Smooth muscle cell (in vitro differentiated cells): ENCODE results near the gene USF2. TPM values are rescaled to one million over a fixed set of nuclear protein-coding genes. Genes with fewer than 3 reads are reported as not detected.

Experiments used
- DNase-seq: peaks from one replicate; lab custom pipeline; 2025; ENCODE audit not compliant: unreplicated experiment; lab: John Stamatoyannopoulos, UW
- H2AFZ ChIP-seq: fragments of 200-600 bp; sonication (generic); 2 replicates; pipeline ENCODE4 v1.6.0; 2016; ENCODE audit warnings: antibody characterized with exemption, low read depth, mild to moderate bottlenecking
- H3F3A ChIP-seq: fragments of 200-600 bp; sonication (generic); 2 replicates; pipeline ENCODE4 v1.6.0; 2017; ENCODE audit warnings: antibody characterized with exemption, low read depth
- H3K27ac ChIP-seq: fragments of 200-600 bp; sonication (generic); 2 replicates; pipeline ENCODE4 v1.5.1; 2016; ENCODE audit warnings: low read depth, mild to moderate bottlenecking
- H3K27me3 ChIP-seq: fragments of 200-600 bp; sonication (generic); 2 replicates; pipeline ENCODE4 v1.6.1; 2016; ENCODE audit warnings: low read depth, mild to moderate bottlenecking
- H3K36me3 ChIP-seq: fragments of 200-600 bp; sonication (generic); 2 replicates; pipeline ENCODE4 v1.5.1; 2016; ENCODE audit warnings: low read depth
- H3K4me1 ChIP-seq: fragments of 200-600 bp; sonication (generic); 2 replicates; pipeline ENCODE4 v1.5.1; 2016; ENCODE audit warnings: low read depth
- H3K4me2 ChIP-seq: fragments of 200-600 bp; sonication (generic); 2 replicates; pipeline ENCODE4 v1.6.0; 2016; ENCODE audit warnings: mild to moderate bottlenecking
- H3K4me3 ChIP-seq: fragments of 200-600 bp; sonication (generic); 2 replicates; pipeline ENCODE4 v1.5.1; 2016; ENCODE audit warnings: mild to moderate bottlenecking
- H3K79me2 ChIP-seq: fragments of 200-600 bp; sonication (generic); 2 replicates; pipeline ENCODE4 v1.6.0; 2016; ENCODE audit warnings: low read depth, mild to moderate bottlenecking
- H3K9ac ChIP-seq: fragments of 200-600 bp; sonication (generic); 2 replicates; pipeline ENCODE4 v1.6.0; 2016; ENCODE audit warnings: low read depth
- H3K9me3 ChIP-seq: fragments of 200-600 bp; sonication (generic); replicated peaks from 2 replicates; pipeline ENCODE4 v1.5.1; 2016; ENCODE audit warnings: low read depth
- H4K20me1 ChIP-seq: fragments of 200-600 bp; sonication (generic); 2 replicates; pipeline ENCODE4 v1.6.0; 2016; ENCODE audit warnings: low read depth
- WGBS: methylation state at CpG from one replicate; pipeline ENCODE4 v1.1.7; 2016; ENCODE audit warnings: low lambda C conversion rate; 5-methylcytosine and 5-hydroxymethylcytosine counted together
- polyA plus RNA-seq: library from polyadenylated mRNA; unstranded; fragments of >200 nt; fragmentation: Nextera tagmentation; extraction: Ambion mirVana; gene quantifications from 2 replicates; pipeline ENCODE4 v1.2.1, GENCODE V29; 2016
- total RNA-seq: library from RNA; depleted of rRNA; stranded (reverse); fragments of >200 nt; gene quantifications from 2 replicates; pipeline ENCODE4 v1.2.3, GENCODE V29; 2014
- TF ChIP-seq, protein P1 (sequence below): fragments of 200-600 bp; sonication (generic); IDR thresholded peaks from 2 replicates; pipeline ENCODE4 v1.5.1; 2017; ENCODE audit warnings: borderline replicate concordance, mild to moderate bottlenecking, antibody characterized with exemption; ENCODE audit not compliant: insufficient read depth, poor library complexity, severe bottlenecking

USF2 gene
- total and polyA plus RNA-seq, 2 experiments from 2014 or later: 20.0 to 34.4 TPM

GRCh38 chr19:35241417-35241816 lies 27.3 kb upstream of the USF2 start:
- no peak for DNase-seq
- H3K4me1 ChIP-seq: no peaks in the 10 kb centered on the region
- no peak overlapping the region for H3K4me3 ChIP-seq
- H3K36me3 ChIP-seq: no peaks in the 10 kb centered on the region
- TF ChIP-seq, protein P1, sequence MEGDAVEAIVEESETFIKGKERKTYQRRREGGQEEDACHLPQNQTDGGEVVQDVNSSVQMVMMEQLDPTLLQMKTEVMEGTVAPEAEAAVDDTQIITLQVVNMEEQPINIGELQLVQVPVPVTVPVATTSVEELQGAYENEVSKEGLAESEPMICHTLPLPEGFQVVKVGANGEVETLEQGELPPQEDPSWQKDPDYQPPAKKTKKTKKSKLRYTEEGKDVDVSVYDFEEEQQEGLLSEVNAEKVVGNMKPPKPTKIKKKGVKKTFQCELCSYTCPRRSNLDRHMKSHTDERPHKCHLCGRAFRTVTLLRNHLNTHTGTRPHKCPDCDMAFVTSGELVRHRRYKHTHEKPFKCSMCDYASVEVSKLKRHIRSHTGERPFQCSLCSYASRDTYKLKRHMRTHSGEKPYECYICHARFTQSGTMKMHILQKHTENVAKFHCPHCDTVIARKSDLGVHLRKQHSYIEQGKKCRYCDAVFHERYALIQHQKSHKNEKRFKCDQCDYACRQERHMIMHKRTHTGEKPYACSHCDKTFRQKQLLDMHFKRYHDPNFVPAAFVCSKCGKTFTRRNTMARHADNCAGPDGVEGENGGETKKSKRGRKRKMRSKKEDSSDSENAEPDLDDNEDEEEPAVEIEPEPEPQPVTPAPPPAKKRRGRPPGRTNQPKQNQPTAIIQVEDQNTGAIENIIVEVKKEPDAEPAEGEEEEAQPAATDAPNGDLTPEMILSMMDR: no peak
- no peak overlapping the region for H3K9ac ChIP-seq
- 85% methylated on average over 1 of the region's 1 CpG for WGBS
- H3K27ac ChIP-seq: no peak overlapping the region
- peaks cover 8% of the 10 kb centered on the region for H3K27me3 ChIP-seq
- H3K9me3 ChIP-seq: peaks cover 5% of the 10 kb centered on the region
- no peaks in the 10 kb centered on the region for H4K20me1 ChIP-seq
- no peak overlapping the region for H2AFZ ChIP-seq
- no peaks in the 10 kb centered on the region for H3F3A ChIP-seq
- no peak overlapping the region for H3K4me2 ChIP-seq
- H3K79me2 ChIP-seq: no peaks in the 10 kb centered on the region

DNA sequence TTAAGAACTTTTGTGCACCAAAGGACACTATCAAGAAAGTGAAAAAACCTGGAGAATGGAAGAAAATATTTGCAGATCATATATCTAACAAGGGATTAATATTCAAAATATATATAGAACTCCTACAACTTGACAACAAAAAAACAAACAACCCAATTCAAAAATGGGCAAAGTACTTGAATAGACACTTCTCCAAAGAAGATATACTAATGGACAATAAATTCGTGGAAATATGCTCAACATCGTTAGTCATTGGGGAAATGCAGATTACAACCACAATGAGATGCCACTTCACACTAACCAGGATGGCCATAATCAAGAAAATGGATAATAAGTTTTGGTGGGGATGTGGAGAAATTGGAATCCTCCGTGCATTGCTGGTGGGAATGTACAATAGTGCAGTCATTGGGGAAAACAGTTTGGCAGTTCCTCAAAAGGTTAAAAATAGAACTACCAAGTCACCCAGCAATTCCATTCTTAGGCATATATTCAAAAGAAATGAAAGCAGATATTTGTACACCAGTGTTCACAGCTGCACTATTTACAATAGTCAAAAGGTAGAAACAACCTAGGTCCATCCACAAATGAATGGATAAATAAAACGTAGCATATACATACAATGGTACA lies 22.2 kb upstream of the USF2 start:
- Histone ChIP-seq H3K4me3 (no peak overlapping the region), H3F3A (no peaks in the 10 kb centered on the region), H3K79me2 (no peaks in the 10 kb centered on the region), H3K4me1 (no peaks in the 10 kb centered on the region), H3K9ac (no peak overlapping the region), H3K9me3 (no peaks in the 10 kb centered on the region), H3K27me3 (peaks cover 58% of the 10 kb centered on the region), H3K27ac (no peak overlapping the region), H3K36me3 (no peaks in the 10 kb centered on the region), H2AFZ (no peak overlapping the region), H3K4me2 (no peak overlapping the region), H4K20me1 (no peaks in the 10 kb centered on the region)
- TF ChIP-seq, protein P1: no peak
- DNase-seq: no peak
- WGBS: 92% methylated on average over 4 of the region's 4 CpGs

DNA sequence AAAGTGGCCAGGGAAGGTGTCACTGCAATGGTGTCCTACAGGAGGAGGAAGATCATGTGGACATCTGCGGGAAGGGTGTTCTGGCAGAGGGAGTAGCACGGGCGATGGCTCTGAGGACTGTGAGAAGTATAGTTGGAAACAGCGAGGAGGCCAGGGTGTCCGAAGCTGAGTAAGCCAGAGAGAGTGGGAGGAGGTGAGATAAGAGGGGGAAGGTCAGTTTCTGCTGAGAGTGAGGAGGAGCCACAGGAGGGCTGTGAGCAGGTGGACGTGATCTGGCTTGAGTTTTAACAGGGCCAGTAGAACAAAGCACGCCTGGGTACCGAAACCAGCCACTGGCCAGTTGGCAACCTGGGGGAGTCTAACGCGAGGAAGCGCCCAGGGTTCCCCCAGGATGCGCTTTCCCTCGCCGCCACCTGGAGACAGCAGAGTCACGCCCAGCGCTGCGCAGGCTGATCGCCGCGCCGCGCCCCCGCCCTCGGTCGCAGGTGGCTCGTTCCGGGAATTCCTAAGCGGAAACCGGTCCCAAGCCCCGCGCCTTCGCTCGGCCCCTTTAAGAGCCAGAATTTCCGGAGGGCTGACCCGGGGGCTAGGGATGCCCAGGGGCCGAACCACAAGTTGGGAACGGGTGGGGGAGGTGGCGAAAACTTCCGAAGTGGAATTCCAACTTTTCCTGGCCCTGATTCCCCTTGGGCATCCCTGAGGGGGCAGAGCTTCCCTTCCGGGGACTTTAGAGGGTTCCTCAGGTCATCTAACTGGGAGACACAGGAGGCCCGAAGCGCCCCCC lies 21.0 kb upstream of the USF2 start:
- Histone ChIP-seq H2AFZ (no peak overlapping the region), H3K4me3 (peak overlapping the region; percentile 57), H3K4me1 (no peaks in the 10 kb centered on the region), H3K9ac (peak overlapping the region; percentile 60), H3K36me3 (no peaks in the 10 kb centered on the region), H3K79me2 (no peaks in the 10 kb centered on the region), H3F3A (no peaks in the 10 kb centered on the region), H3K27me3 (peaks cover 58% of the 10 kb centered on the region), H3K4me2 (peak overlapping the region; percentile 74), H4K20me1 (no peaks in the 10 kb centered on the region), H3K9me3 (no peaks in the 10 kb centered on the region), H3K27ac (peak overlapping the region; percentile 68)
- TF ChIP-seq, protein P1: no peak
- DNase-seq: no peak
- 3% methylated on average over 36 of the region's 42 CpGs for WGBS
